Thyroid gland (tissue), 4 donors: ENCODE results near the gene TENM3. TPM values are rescaled to one million over a fixed set of nuclear protein-coding genes. Genes with fewer than 3 reads are reported as not detected.

Source experiments
- DNase-seq, 2 donors: peaks; one replicate each; pipeline ENCODE4 v3.0.0-alpha.2; 2019
- H3K27ac ChIP-seq, 3 donors: fragments of 200-600 bp; sonication (generic); 1 replicate in 2 of 3; 2 replicates in 1 of 3; pipeline ENCODE4 v1.5.1; 2016 to 2019; ENCODE audit warnings: mild to moderate bottlenecking in 1 of 3, moderate library complexity in 1 of 3
- H3K27me3 ChIP-seq: fragments of 200-600 bp; sonication (generic); one replicate; pipeline ENCODE4 v1.5.1; 2019
- H3K36me3 ChIP-seq, 2 donors: fragments of 200-600 bp; sonication (generic); one replicate each; pipeline ENCODE4 v1.5.1; 2016 to 2019
- H3K4me1 ChIP-seq, 2 donors: fragments of 200-600 bp; sonication (generic); one replicate each; pipeline ENCODE4 v1.5.1; 2017 to 2019
- H3K4me3 ChIP-seq, 3 donors: fragments of 200-600 bp; sonication (generic); replicated peaks in 1 of 3; 1 replicate in 2 of 3; 2 replicates in 1 of 3; pipeline ENCODE4 v1.5.1; 2016; ENCODE audit warnings: mild to moderate bottlenecking in 1 of 3
- H3K9me3 ChIP-seq: fragments of 200-600 bp; sonication (generic); one replicate; pipeline ENCODE4 v1.5.1; 2017
- CTCF ChIP-seq, 6 experiments: fragments of 200-600 bp in 3 of 6; fragments of 450-650 bp in 3 of 6; sonication (generic) in 3 of 6; IDR thresholded peaks; one replicate each; pipeline ENCODE4 v1.5.1; 2016 to 2019; ENCODE audit warnings: antibody characterized with exemption in 6 of 6, mild to moderate bottlenecking in 2 of 6, inconsistent platforms in 1 of 6, moderate library complexity in 1 of 6
- POLR2A ChIP-seq, 2 donors: fragments of 450-650 bp; IDR thresholded peaks; one replicate each; pipeline ENCODE4 v1.6.1; 2017; ENCODE audit warnings: antibody characterized with exemption in 2 of 2, mild to moderate bottlenecking in 2 of 2, moderate library complexity in 1 of 2
- WGBS, 2 donors: methylation state at CpG; one replicate each; pipeline ENCODE4 v1.1.5; 2017; 5-methylcytosine and 5-hydroxymethylcytosine counted together
- intact Hi-C: fragments of 100-400 bp; cut with DNase I; formaldehyde crosslinking; loops from one replicate; pipeline ENCODE4 v1.15.1; 2023
- total RNA-seq, 4 donors: library from RNA; depleted of rRNA; stranded (reverse); fragments of >200 nt; gene quantifications; one replicate each; pipeline ENCODE4 v1.2.3, GENCODE V29; 2016

The TENM3 gene
- total RNA-seq, 4 donors from 2014 or later, result 41.8 to 82.2 (median 68.1) TPM

DNA sequence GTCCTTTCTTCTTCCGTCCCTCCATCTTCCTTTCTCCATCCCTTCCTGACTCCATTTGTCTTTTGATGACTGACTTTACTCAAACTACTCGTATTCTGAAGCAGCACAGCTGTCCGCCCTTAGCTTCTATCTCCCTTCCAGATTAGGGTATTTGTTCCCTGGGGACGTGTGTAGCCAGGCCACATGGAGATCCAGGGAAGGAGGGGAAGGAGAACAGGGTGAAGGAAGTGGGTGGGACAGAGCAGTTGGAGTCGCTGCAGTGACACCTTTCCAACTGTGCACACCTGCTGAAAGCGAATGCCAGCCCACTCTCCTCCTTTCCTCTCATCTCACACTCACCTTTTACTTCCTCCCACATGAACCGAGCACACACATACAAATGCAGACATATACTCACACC lies 350.2 kb downstream of the TENM3 start:
- no peak for DNase-seq
- Histone ChIP-seq H3K4me3 (no peak overlapping the region), H3K36me3 (no peaks in the 10 kb centered on the region), H3K9me3 (no peaks in the 10 kb centered on the region), H3K27me3 (no peaks in the 10 kb centered on the region), H3K4me1 (peaks cover 4 to 6% of the 10 kb centered on the region in 2 donors), H3K27ac (no peak overlapping the region)
- 78 to 80% methylated on average over 7 of the region's 7 CpGs for WGBS, 2 donors
- TF ChIP-seq POLR2A (IDR thresholded peaks at IDR 0.05) (no peak), CTCF (IDR thresholded peaks at IDR 0.05) (no peak)
- intact Hi-C loops, result no loop called here

- H3K36me3 ChIP-seq, result no peaks in the 10 kb centered on the region
- no peak overlapping the region for H3K27ac ChIP-seq
- no peak overlapping the region for H3K4me3 ChIP-seq
- TF ChIP-seq POLR2A (IDR thresholded peaks at IDR 0.05) (no peak), CTCF (IDR thresholded peaks at IDR 0.05) (no peak)
- no peaks in the 10 kb centered on the region for H3K27me3 ChIP-seq
- intact Hi-C loops, result no loop called here
- 80 to 87% methylated on average over 1 of the region's 1 CpG for WGBS, 2 donors
- H3K9me3 ChIP-seq, result no peaks in the 10 kb centered on the region
- peaks cover 4 to 6% of the 10 kb centered on the region in 2 donors for H3K4me1 ChIP-seq
- no peak for DNase-seq
Observed at GRCh38 chr4:182593864-182594263, 350.7 kb downstream of the TENM3 start.

GRCh38 chr4:182600093-182600492 lies 356.9 kb downstream of the TENM3 start:
- Histone ChIP-seq H3K4me3 (no peak overlapping the region), H3K9me3 (no peaks in the 10 kb centered on the region), H3K27me3 (no peaks in the 10 kb centered on the region), H3K27ac (no peak overlapping the region), H3K4me1 (no peaks in the 10 kb centered on the region), H3K36me3 (no peaks in the 10 kb centered on the region)
- TF ChIP-seq CTCF (IDR thresholded peaks at IDR 0.05), result no peak
- TF ChIP-seq POLR2A (IDR thresholded peaks at IDR 0.05), result no peak
- WGBS, 2 donors, result 67 to 69% methylated on average over 2 of the region's 2 CpGs
- intact Hi-C loops, result no loop called here
- no peak for DNase-seq

- no peak for DNase-seq
- intact Hi-C loops, result no loop called here
- no peak for TF ChIP-seq POLR2A (IDR thresholded peaks at IDR 0.05)
- no peak for TF ChIP-seq CTCF (IDR thresholded peaks at IDR 0.05)
Observed at GRCh38 chr4:182600856-182601255, 357.7 kb downstream of the TENM3 start.

GRCh38 chr4:182604161-182604622 lies 361.0 kb downstream of the TENM3 start:
- Histone ChIP-seq H3K9me3 (no peaks in the 10 kb centered on the region), H3K36me3 (no peaks in the 10 kb centered on the region), H3K4me3 (no peak overlapping the region), H3K27ac (no peak overlapping the region), H3K4me1 (no peaks in the 10 kb centered on the region), H3K27me3 (no peaks in the 10 kb centered on the region)
- whole genome bisulfite sequencing, 2 donors, result 59 to 63% methylated on average over 2 of the region's 2 CpGs
- TF ChIP-seq POLR2A (IDR thresholded peaks at IDR 0.05) (no peak), CTCF (IDR thresholded peaks at IDR 0.05) (no peak)
- DNase-seq, result no peak
- intact Hi-C loops, result no loop called here

More at GRCh38 chr4:182600856-182601255, 357.7 kb downstream of the TENM3 start:
- Histone ChIP-seq H3K4me3 (no peak overlapping the region), H3K27me3 (no peaks in the 10 kb centered on the region), H3K36me3 (no peaks in the 10 kb centered on the region), H3K27ac (no peak overlapping the region), H3K9me3 (no peaks in the 10 kb centered on the region), H3K4me1 (no peaks in the 10 kb centered on the region)
- 89 to 93% methylated on average over 8 of the region's 8 CpGs for WGBS, 2 donors
